ENCODE results near the gene NPAS3. TPM values are rescaled to one million over a fixed set of nuclear protein-coding genes. Genes with fewer than 3 reads are reported as not detected.

NPAS3 gene
- total and polyA plus RNA-seq, 7 donors = 0.04 to 1.5 (median 0.39) TPM

- Histone ChIP-seq H3K27ac (no peak overlapping the region), H3K4me1 (no peaks in the 10 kb centered on the region), H3K27me3 (ENCODE audit: insufficient read depth in 3 of 3, low read length in 2 of 3) (no peaks in the 10 kb centered on the region), H3K9me3 (no peaks in the 10 kb centered on the region), H3K36me3 (ENCODE audit: insufficient read depth in 1 of 2, low read depth in 1 of 2) (no peaks in the 10 kb centered on the region), H3K4me3 (no peak overlapping the region)
- DNase-seq (no peak), ATAC-seq (no peak)
- WGBS, 3 donors = 59 to 77% (median 71%) methylated on average over 4 of the region's 4 CpGs
- no peak for TF ChIP-seq CTCF (IDR thresholded peaks at IDR 0.05)
- intact Hi-C loops (cut with DNase I) = no loop called here
Measured at GRCh38 chr14:33483541-33483940, 544.9 kb downstream of the NPAS3 start.

- Histone ChIP-seq H3K27ac (no peak overlapping the region), H3K4me3 (no peak overlapping the region), H3K36me3 (ENCODE audit: insufficient read depth in 1 of 2, low read depth in 1 of 2) (no peaks in the 10 kb centered on the region), H3K4me1 (no peaks in the 10 kb centered on the region), H3K9me3 (no peaks in the 10 kb centered on the region), H3K27me3 (ENCODE audit: insufficient read depth in 3 of 3, low read length in 2 of 3) (no peaks in the 10 kb centered on the region)
- WGBS, 3 donors = 33 to 42% (median 35%) methylated on average over 5 of the region's 5 CpGs
- peak in 3 of 4 donors; percentile 61 to 78 (median 71) for ATAC-seq
- intact Hi-C loops (cut with DNase I) = no loop called here
- TF ChIP-seq CTCF (IDR thresholded peaks at IDR 0.05) = no peak
- no peak for DNase-seq
Measured at GRCh38 chr14:33484264-33484663, 545.6 kb downstream of the NPAS3 start.

GRCh38 chr14:33486332-33486890 is 547.7 kb downstream of the NPAS3 start:
- H3K36me3 ChIP-seq (ENCODE audit: insufficient read depth in 1 of 2, low read depth in 1 of 2) = no peaks in the 10 kb centered on the region
- TF ChIP-seq CTCF (IDR thresholded peaks at IDR 0.05) = no peak
- DNase-seq (no peak), ATAC-seq (no peak)
- H3K27me3 ChIP-seq (ENCODE audit: insufficient read depth in 3 of 3, low read length in 2 of 3) = no peaks in the 10 kb centered on the region
- no peaks in the 10 kb centered on the region for H3K9me3 ChIP-seq
- no peak overlapping the region for H3K4me3 ChIP-seq
- no peaks in the 10 kb centered on the region for H3K4me1 ChIP-seq
- 56 to 73% (median 66%) methylated on average over 2 of the region's 2 CpGs for WGBS, 3 donors
- intact Hi-C loops (cut with DNase I) = no loop called here
- no peak overlapping the region for H3K27ac ChIP-seq

GRCh38 chr14:33488582-33488981 is 549.9 kb downstream of the NPAS3 start:
- Histone ChIP-seq H3K27ac (no peak overlapping the region), H3K36me3 (ENCODE audit: insufficient read depth in 1 of 2, low read depth in 1 of 2) (no peaks in the 10 kb centered on the region), H3K4me1 (no peaks in the 10 kb centered on the region), H3K4me3 (no peak overlapping the region), H3K27me3 (ENCODE audit: insufficient read depth in 3 of 3, low read length in 2 of 3) (no peaks in the 10 kb centered on the region), H3K9me3 (no peaks in the 10 kb centered on the region)
- ATAC-seq (no peak), DNase-seq (no peak)
- no peak for TF ChIP-seq CTCF (IDR thresholded peaks at IDR 0.05)
- WGBS, 3 donors = 56 to 74% (median 61%) methylated on average over 5 of the region's 5 CpGs
- intact Hi-C loops (cut with DNase I) = no loop called here

GRCh38 chr14:33490555-33490954 is 551.9 kb downstream of the NPAS3 start:
- H3K4me3 ChIP-seq = no peak overlapping the region
- intact Hi-C loops (cut with DNase I) = no loop called here
- H3K36me3 ChIP-seq (ENCODE audit: insufficient read depth in 1 of 2, low read depth in 1 of 2) = no peaks in the 10 kb centered on the region
- no peak for TF ChIP-seq CTCF (IDR thresholded peaks at IDR 0.05)
- DNase-seq = no peak
- H3K4me1 ChIP-seq = no peaks in the 10 kb centered on the region
- 89 to 94% (median 90%) methylated on average over 4 of the region's 4 CpGs for WGBS, 3 donors
- no peak overlapping the region for H3K27ac ChIP-seq
- no peak for ATAC-seq
- no peaks in the 10 kb centered on the region for H3K9me3 ChIP-seq
- no peaks in the 10 kb centered on the region for H3K27me3 ChIP-seq (ENCODE audit: insufficient read depth in 3 of 3, low read length in 2 of 3)

All from psoas muscle (tissue), 8 donors.